ENCODE results near the gene ADGB. TPM values are rescaled to one million over a fixed set of nuclear protein-coding genes. Genes with fewer than 3 reads are reported as not detected.
A peak's percentile ranks its signal among the peaks of the same experiment; 100 is the strongest.

The ADGB gene
- polyA plus RNA-seq, 3 donors from 2014 or later = not detected

- peaks cover 0 to 7% (median 5%) of the 10 kb centered on the region in 3 donors for H3K27me3 Mint-ChIP-seq (ENCODE audit: low read depth in 3 of 3)
- peak; percentile 35 to 62 (median 53) for DNase-seq
- no peak overlapping the region for H3K27ac Mint-ChIP-seq
- peaks cover 7 to 9% of the 10 kb centered on the region in 2 donors for H3K4me1 Mint-ChIP-seq
- H3K9me3 Mint-ChIP-seq = peaks cover 0 to 2% (median 0%) of the 10 kb centered on the region in 6 donors
- no peaks in the 10 kb centered on the region for H3K36me3 Mint-ChIP-seq
- peak overlapping the region in 2 of 5 donors; percentile 24 to 38 for H3K4me3 Mint-ChIP-seq
Measured at GRCh38 chr6:146857180-146857979, 258.6 kb downstream of the ADGB start.

GRCh38 chr6:146857980-146858347, 259.2 kb downstream of the ADGB start:
- DNase-seq = no peak
- Mint-ChIP-seq H3K27me3 (ENCODE audit: low read depth in 3 of 3) (peaks cover 0 to 7% (median 5%) of the 10 kb centered on the region in 3 donors), H3K4me1 (peaks cover 1 to 4% of the 10 kb centered on the region in 2 donors), H3K4me3 (peak overlapping the region in 3 of 5 donors; percentile 17 to 38 (median 24)), H3K36me3 (no peaks in the 10 kb centered on the region), H3K9me3 (peaks cover 0 to 2% (median 0%) of the 10 kb centered on the region in 6 donors), H3K27ac (no peak overlapping the region)

- no peak for DNase-seq
- Mint-ChIP-seq H3K4me1 (peaks cover 0 to 4% of the 10 kb centered on the region in 2 donors), H3K36me3 (no peaks in the 10 kb centered on the region), H3K4me3 (no peak overlapping the region), H3K27ac (no peak overlapping the region), H3K27me3 (ENCODE audit: low read depth in 3 of 3) (peaks cover 0 to 4% (median 3%) of the 10 kb centered on the region in 3 donors), H3K9me3 (no peaks in the 10 kb centered on the region)
Measured at GRCh38 chr6:146859206-146859605, 260.4 kb downstream of the ADGB start.

GRCh38 chr6:146859795-146860495, 261.2 kb downstream of the ADGB start:
- H3K9me3 Mint-ChIP-seq = no peaks in the 10 kb centered on the region
- no peak for DNase-seq
- H3K27ac Mint-ChIP-seq = no peak overlapping the region
- no peaks in the 10 kb centered on the region for H3K36me3 Mint-ChIP-seq
- peaks cover 0 to 4% of the 10 kb centered on the region in 2 donors for H3K4me1 Mint-ChIP-seq
- peaks cover 0 to 4% (median 3%) of the 10 kb centered on the region in 3 donors for H3K27me3 Mint-ChIP-seq (ENCODE audit: low read depth in 3 of 3)
- no peak overlapping the region for H3K4me3 Mint-ChIP-seq

- Mint-ChIP-seq H3K27me3 (ENCODE audit: low read depth in 3 of 3) (peaks cover 0 to 4% (median 3%) of the 10 kb centered on the region in 3 donors), H3K27ac (no peak overlapping the region), H3K4me3 (no peak overlapping the region), H3K4me1 (peaks cover 0 to 4% of the 10 kb centered on the region in 2 donors), H3K36me3 (no peaks in the 10 kb centered on the region), H3K9me3 (no peaks in the 10 kb centered on the region)
- DNase-seq = no peak
Measured at GRCh38 chr6:146860583-146860982, 261.8 kb downstream of the ADGB start.

GRCh38 chr6:146861029-146861563, 262.3 kb downstream of the ADGB start:
- Mint-ChIP-seq H3K4me3 (no peak overlapping the region), H3K27me3 (ENCODE audit: low read depth in 3 of 3) (peaks cover 0 to 4% (median 3%) of the 10 kb centered on the region in 3 donors), H3K36me3 (no peaks in the 10 kb centered on the region), H3K4me1 (peaks cover 0 to 4% of the 10 kb centered on the region in 2 donors), H3K9me3 (no peaks in the 10 kb centered on the region), H3K27ac (no peak overlapping the region)
- no peak for DNase-seq

- DNase-seq = no peak
- Mint-ChIP-seq H3K4me1 (peaks cover 0 to 4% of the 10 kb centered on the region in 2 donors), H3K27me3 (ENCODE audit: low read depth in 3 of 3) (peaks cover 0 to 4% (median 0%) of the 10 kb centered on the region in 3 donors), H3K36me3 (no peaks in the 10 kb centered on the region), H3K9me3 (no peaks in the 10 kb centered on the region), H3K27ac (no peak overlapping the region), H3K4me3 (no peak overlapping the region)
Measured at GRCh38 chr6:146861716-146862115, 262.9 kb downstream of the ADGB start.

- DNase-seq = no peak
- Mint-ChIP-seq H3K4me1 (peaks cover 0 to 2% of the 10 kb centered on the region in 2 donors), H3K36me3 (no peaks in the 10 kb centered on the region), H3K4me3 (no peak overlapping the region), H3K27ac (no peak overlapping the region), H3K9me3 (no peaks in the 10 kb centered on the region), H3K27me3 (ENCODE audit: low read depth in 3 of 3) (no peaks in the 10 kb centered on the region)
Measured at GRCh38 chr6:146862508-146862919, 263.7 kb downstream of the ADGB start.

- Mint-ChIP-seq H3K36me3 (no peaks in the 10 kb centered on the region), H3K4me3 (no peak overlapping the region)
Measured at GRCh38 chr6:146864300-146864699, 265.5 kb downstream of the ADGB start.

GRCh38 chr6:146864885-146865284, 266.1 kb downstream of the ADGB start:
- no peaks in the 10 kb centered on the region for H3K4me1 Mint-ChIP-seq
- H3K27me3 Mint-ChIP-seq (ENCODE audit: low read depth in 3 of 3) = peaks cover 0 to 1% (median 0%) of the 10 kb centered on the region in 3 donors
- H3K36me3 Mint-ChIP-seq = no peaks in the 10 kb centered on the region
- no peak overlapping the region for H3K4me3 Mint-ChIP-seq
- H3K9me3 Mint-ChIP-seq = no peaks in the 10 kb centered on the region
- no peak overlapping the region for H3K27ac Mint-ChIP-seq
- DNase-seq = no peak

More at GRCh38 chr6:146864300-146864699, 265.5 kb downstream of the ADGB start:
- Mint-ChIP-seq H3K9me3 (no peaks in the 10 kb centered on the region), H3K4me1 (no peaks in the 10 kb centered on the region), H3K27me3 (ENCODE audit: low read depth in 3 of 3) (peaks cover 0 to 1% (median 0%) of the 10 kb centered on the region in 3 donors), H3K27ac (no peak overlapping the region)
- no peak for DNase-seq

Other genes starting within 250 kb of the ADGB start
- gene RAB32, start 55.1 kb upstream of the ADGB start, polyA plus RNA-seq = 10 to 100 TPM in 2 of 3 donors, 1 to 10 TPM in 1; 6.3 to 31.8 (median 21.5) TPM